NCI-H1436 treated with DMSO at 0.1 percent for 48 hours (cell line): ENCODE results near the gene CCL16.
"Not testable (repeated sequence)": the region's sequence is repeated elsewhere in the genome, so short reads cannot be mapped to it uniquely, and the experiment has no call there.

Experiments used
- DNase-seq: peaks from one replicate; lab custom pipeline; 2025; lab: John Stamatoyannopoulos, UW

Gene CCL16

DNA sequence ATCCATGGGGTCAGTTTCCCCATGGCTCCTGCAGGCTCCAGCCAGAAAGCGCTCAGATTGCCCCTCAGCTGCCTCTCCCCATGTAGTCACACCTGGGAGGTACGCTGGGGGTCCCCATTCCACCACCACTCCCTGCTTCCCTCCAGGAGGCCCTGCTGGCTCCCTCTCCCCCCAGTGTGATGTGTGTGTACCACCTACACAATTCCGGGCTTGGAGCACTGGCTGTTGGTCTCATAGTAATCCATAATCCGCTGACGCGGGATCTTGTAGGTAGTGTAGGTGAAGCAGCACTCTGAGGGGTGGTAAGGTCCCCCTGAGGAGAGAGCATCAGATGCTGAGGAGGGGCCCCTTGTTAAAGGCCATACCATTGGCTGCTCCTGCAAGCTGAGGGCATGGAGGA is 2.8 kb upstream of the CCL16 start:
- DNase-seq: no peak

DNA sequence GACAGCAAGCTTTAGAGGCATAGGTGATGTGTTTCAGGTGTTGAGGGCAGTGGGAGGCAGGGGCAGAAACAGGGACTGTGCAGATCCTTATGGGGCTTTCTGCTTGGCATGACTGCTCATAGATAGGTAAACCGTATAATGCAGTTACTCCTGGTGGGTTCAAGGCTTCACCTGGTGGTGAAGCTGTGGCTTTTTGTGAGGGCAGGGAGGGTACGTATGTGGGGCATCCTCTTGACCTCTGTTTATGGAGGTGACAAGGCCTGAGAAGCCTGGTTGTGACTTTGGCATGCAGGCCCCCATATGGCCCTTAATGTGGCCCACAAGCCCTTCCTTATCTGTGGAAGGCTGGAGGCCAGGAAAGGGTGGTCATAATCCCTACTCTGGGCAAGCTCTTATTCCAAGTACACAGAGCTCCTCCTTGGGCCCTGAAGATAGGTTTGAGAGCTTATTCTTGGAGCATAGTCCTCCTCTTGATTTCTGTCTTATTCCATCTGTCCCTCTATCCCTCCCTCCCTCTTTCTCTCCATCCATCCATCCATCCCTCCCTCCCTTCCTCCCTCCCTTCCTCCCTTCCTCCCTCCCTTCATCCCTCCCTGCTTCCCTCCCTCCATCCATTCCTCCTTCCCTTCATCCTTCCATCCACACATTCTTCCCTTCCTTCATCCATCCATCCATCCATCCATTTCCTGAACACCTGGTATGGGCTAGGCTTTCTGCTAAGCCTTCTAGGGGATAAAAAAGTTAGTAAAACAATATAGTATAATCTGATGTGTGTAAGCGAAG is 1.3 kb upstream of the CCL16 start:
- no peak for DNase-seq

DNA sequence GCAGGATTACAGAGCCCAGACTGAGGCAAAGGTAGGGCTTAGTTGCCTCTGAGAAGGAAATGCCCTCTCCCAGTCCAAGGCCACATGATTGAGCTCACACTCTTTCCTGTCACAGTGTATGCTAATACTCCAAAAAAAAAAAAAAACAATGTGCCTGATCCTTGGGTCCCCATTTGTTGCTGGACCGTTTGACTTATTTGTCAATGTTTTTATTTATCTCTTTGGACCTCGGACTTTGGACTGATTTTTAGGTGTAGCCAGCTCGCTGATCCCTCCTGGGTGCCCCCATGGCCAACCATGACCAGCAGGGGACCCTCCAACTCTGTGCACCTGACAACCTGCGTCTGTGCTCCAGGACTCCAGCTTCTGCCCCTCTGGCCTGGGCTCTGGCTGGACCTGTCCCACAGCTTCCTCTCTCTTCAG is 622 bp upstream of the CCL16 start:
- no peak for DNase-seq

DNA sequence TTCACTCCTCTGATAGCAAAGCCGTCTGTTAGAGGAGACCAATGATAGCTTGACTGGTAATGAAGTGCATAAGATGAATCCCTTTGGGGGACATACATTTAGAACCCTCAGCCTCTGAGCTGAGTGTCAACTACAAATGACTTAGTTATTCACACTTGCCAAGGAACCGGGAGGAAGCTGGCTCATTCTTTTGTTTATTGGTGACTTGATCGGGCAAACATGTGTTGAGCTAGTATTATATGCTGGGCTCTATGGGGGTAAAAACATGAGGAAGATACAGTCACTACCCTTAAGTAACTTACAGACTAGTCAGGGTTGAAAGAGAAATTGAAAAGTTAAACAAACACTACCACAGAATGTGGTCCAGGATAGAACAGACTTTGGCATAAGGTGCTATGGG is 3.0 kb downstream of the CCL16 start:
- no peak for DNase-seq

DNA sequence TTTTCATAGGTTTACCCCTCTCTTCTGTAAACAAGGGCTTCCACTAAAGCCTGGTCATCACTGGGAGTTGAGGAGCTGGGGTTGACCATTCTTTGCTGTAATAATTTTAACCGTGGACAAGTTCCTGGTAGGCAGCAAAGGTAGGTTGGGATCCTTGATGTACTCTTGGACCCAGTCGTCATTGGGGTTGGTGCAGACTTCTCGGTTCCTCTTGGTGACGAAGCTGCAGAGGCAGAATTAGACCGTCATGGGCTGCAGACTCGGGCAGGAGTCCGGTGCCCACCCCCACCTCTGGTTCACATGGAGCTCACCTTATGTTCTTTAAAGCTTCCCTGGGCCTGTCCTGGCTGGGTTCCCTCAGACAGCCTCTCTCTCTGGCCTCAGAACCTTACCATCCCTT is 3.8 kb downstream of the CCL16 start:
- no peak for DNase-seq

DNA sequence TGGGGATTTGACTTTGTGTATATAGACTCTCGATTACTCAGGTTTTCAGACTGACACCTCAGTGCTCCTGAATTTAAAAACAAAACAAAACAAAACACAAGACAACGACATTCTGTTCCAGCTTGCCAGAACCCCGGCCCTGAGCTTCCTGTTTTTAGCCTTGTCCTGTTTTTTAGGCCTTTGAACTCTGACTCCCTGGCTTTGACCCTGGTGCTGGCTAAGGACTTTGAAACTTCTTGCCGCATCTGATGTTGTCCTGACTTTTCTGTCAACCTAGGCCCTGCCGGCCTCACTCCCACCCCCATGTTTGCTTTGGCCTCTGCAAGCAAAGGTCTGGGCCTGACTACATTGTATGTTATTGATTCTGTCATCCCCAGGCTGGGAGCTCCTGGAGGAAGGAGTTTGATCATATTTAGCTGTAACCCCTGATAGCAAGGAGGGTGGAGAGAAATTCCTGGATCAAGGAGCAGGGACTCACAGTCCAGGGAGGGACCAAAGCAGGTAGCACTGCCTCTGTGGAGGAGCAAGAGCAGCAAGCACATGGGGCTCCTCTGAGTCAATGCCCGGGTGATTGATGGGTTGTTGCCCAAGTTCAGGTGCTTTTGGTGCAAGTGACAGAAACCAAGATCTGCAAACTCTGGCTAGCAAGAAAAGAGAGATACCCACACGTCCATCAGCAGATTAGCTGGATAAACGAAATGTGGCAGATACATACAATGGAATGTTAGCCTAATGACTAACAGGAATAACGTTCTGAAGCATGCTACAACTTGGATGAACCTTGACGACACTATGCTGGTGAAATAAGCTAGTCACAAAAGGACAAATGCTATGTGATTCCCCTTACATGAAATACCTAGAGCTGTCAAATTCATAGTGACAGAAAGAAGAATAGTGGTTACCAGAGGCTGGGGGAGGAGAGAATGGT is 7.7 kb downstream of the CCL16 start:
- DNase-seq: no peak

DNA sequence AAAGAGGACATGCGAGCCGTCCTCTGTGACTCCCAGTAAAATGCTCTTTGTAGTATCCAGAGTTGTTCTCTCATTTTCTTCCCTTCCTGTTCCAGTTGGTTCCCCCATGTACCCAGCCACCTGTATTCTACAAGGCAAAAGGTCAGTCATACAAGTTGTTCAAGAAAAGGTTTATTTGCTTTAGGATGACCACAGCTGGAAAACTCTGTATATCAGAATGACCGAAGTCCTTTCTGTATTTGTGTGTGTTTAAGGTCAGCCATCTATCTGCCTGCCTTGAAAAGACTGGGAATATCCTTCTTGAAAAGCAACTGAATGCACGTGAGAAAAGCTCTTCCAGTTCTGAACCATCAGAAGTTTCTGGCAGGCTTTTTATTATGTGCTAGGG is 8.4 kb downstream of the CCL16 start:
- DNase-seq: no peak

DNA sequence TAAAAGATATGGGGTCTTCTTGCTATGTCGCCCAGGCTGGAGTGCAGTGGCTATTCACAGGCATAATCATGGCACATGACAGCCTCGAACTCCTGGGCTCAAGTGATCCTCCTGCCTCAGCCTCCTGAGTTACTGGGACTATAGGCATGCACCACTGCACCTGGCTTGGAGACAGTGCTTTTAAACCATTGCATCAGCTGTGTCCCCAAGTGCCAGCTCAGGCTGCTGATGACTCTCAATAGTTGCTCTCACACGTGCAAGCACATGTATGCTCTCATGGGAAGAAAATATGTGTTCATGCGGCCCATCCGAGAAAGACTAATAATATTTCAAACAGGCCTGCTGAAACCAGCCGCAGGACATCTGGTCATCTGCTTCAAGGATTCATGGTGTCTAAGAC is 8.8 kb downstream of the CCL16 start:
- no peak for DNase-seq

DNA sequence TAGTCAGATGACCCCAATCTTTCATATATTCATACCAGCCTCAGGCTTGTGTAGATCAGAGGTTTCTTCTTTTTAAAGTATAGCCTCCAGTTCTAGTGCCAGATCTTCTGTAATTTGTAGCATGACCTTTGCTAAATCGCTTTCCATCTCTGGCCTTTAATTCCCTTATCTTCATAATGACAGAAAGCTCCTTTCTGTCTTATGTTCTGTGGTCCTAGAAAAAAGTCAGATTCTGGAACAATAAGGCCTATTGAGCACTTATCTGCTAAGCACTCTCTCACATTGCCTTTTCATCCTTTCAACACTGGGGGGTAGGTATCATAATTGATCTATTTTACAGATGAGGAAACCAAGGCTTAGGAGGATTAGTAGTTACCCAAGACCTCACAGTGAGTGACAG is 9.2 kb downstream of the CCL16 start:
- DNase-seq: no peak

DNA sequence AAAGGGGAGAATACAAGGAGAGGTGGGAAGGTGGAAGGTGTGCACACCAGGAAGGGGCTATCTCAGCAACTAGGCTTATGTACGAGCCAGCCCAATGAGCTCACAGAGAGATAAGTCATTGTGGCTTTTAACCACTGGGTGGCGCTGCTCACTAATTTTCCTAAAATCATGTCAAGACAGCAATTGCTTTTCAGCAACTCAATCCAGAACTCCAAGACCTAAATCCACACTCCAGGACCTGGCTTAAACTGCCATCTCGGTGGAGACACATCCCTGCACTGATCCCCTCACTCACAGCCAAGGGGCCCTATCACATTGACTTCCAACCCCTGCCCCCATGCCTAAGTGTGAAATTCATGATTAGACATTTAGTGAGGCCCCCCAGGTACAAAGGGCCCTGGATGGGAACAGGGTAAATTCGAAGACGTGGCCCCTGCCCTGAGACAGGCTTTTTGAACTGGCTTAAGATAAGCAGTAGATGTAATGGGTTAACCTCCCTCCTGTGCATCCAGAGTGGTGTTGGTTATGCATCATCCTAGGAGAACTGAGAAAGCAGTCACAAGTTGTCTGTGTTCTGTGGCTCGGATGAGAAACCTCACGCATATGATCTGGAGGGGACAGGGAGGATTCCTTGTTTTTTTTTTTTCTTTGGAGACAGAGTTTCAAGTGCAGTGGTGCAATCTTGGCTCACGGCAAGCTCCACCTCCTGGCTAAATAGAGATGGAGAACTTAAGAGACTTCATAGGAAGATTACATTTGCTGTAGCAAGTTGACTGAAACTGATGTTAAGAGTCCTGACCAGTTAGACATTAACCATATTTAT is 11.5 kb downstream of the CCL16 start:
- DNase-seq: peak; percentile 16

DNA sequence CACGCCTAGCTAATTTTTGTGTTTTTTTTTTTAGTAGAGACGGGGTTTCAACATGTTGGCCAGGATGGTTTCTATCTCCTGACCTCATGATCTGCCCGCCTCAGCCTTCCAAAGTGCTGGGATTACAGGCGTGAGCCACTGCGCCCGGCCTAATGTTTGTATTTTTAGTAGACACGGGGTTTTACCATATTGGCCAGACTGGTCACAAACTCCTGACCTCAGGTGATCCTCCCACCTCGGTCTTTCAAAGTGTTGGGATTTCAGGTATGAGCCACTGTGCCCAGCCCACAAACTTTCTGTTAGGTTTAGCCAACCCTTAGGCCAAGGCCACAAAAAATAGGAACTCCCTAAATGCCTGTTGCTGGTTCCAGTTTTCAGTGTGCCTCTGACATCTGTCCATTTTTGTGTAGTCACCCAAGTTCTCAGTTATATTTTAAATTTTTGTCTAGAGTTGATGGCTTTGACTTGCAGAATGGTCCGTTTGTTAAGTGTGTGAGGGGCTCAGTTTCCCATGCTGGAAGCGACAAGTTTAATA is 12.7 kb downstream of the CCL16 start:
- DNase-seq: no peak

DNA sequence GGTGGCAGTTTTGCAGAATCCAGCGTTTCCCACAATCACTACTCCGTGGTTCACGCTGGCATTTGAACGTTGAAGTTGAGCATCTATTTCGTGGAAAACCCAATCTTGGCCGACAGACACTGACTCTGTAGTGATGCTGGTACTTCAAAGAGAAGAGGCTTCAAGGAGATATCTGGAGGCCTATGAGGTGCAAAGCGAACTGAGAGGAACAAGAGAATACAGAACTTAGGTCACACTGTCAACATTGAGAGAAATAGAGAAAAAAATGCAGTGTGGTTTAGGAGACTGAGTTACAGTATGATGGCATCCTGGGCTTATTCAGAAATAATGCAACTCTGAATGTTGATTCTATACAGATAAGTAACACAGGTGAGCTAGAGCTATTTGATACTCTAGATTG is 16.0 kb downstream of the CCL16 start:
- DNase-seq: no peak

DNA sequence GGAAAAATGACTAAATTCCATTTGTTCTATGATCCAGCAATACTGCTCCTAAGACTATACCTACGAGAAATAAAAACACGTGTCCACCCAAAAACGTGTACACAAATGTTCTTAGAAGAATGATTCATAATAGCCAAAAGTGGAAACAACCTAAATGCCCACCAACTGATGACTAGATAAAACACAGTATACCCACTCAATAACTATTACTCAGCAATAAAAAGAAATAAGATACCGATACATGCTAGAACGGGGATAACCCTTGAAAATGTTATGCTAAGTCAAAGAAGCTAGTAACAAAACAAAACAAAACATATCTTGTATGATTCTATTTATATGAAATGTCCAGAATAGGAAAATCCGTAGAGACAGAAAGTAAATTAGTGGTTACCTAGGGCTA is 17.6 kb downstream of the CCL16 start:
- no peak for DNase-seq

DNA sequence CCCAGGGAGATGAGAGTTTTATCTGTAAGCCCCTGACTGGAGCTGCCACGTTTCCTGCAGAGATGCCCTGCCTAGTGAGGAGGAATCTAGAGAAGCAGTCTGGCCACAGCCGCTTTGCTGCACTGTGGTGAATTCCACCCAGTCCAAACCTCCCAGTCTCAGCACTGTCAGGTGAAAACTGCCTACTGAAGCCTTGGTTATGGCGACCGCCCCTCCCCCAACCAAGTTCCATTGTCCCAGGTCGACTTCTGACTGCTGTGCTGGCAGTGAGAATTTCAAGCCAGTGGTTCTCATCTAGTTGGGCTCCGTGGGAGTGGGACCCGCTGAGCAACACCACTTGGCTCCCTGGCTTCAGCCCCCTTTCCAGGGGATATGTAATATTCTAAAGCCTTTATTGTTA is 27.6 kb downstream of the CCL16 start:
- DNase-seq: no peak

DNA sequence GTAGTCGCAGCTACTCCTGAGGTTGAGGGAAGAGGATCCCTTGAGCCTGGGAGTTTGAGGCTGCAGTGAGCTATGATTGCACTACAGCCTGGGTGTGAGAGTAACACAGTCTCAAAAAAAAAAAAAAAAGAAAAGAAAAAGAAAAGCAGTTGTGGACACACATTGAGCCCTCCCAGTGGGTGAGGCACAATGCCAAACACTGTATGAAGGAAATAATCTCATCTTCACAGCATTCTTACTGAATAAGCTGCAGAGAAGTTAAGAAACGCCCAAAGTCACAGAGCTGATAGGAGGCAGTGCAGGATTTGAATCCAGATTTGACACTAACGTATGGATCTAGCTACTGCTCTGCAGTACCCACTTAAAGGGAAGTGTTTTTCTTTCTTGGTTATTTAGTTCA is 31.9 kb downstream of the CCL16 start:
- DNase-seq: no peak

DNA sequence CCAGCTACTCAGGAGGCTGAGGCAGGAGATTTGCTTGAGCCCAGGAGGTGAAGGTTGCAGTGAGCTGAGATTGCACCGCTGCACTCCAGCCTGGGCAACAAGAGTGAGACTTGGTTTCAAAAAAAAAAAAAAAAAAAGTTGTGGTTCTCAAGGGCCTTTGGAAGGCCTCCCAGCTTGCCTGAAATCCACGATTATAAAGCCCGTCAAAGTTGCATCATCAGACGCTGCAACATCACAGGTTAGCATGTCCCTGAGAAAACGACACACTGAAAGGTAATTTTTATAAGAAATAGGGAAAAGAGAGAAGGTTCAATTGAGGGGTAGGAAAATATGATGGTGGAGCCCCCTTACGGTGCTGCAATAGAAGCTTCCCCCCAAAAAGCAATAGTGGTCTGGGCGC is 33.2 kb downstream of the CCL16 start:
- no peak for DNase-seq

DNA sequence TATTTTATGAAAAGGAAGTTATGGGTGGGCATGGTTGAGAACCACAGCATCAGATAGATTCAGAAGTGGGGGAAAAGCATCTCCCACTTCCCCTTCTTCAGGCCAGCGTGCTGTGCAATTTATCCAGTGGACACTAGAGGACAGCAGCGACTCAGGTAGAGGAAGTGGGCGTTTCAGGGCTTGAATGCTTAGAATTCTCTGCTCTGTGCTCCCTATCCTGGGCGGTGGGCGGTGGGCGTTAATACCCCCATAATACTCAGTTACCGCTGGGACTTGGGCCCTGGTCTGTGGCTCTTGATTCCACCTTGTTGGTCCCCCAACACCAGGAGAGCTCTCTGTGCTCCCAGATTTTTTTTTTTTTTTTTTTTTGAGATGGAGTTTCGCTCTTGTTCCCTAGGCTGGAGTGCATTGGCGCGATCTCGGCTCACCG is 34.1 kb downstream of the CCL16 start:
- no peak for DNase-seq

DNA sequence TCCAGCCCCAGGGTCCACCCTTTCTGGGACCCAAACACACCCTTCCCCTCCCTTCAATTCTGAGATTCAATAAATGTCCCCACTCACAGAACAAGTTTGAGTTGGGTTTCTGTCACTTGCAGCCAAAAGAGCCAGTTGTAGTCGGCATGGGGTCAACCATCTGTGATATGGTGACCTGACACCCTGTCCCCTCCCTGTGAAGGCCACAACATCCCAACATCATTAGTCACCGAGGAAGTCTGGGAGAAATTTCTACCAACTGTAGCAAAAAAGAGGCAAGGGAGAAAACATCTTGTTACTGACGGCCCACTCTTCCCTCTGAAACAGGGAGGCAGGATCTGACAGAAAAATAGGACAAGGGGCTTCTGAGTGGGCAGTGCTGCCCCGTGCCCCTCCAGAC is 37.1 kb downstream of the CCL16 start:
- no peak for DNase-seq

DNA sequence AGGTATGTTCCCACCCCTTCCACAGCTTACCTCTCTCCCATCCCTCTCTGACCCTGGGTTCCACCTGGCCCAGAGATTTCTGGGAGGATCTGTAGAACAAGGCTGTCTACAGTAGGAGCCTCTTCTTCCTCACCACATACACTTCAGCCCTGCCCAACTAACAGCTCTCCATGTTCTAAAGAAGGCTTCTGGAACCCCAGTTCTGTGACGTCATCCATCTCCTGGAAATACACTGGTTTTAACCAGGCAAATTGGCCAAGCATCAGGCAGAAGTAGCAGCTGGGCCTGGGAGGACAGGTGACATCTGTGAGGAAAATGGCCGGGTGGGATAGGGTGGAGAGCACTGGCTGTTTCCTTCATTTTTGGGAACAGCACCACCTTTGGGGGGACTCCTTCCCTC is 37.8 kb downstream of the CCL16 start, which contains the start of gene LYZL6:
Gene LYZL6, minus strand, starts transcription at position 177 of the 400 bp plus-strand sequence. CDS start 4,357 bp downstream, outside the sequence.
- DNase-seq: no peak

DNA sequence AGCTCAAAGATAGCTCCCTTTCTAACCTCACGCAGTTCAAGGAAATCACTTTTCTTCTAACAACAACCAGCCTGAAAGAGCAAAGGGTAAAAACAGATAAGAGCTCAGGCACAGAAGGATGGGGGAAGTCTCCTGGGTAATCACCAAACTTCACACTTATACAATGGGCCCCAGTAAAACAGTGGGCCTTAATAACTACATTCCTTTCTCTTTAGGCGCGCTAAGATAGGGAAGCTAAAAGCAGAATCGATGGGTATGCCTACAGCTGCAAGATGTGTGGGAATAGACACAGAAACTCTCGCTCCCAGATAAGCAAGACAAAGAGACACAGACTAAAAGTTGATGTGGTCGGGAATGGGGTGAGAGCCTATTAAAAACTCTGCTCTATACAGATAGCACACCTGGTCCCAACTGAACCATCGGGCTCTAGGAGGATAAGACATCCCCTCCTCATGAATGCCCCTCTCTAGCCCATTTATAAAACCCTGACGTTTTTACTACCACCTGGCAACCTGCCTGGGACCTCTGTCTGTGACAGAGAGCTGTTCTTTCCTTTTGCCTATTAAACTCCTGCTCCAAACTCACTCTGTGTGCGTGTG is 38.6 kb downstream of the CCL16 start:
- DNase-seq: no peak

DNA sequence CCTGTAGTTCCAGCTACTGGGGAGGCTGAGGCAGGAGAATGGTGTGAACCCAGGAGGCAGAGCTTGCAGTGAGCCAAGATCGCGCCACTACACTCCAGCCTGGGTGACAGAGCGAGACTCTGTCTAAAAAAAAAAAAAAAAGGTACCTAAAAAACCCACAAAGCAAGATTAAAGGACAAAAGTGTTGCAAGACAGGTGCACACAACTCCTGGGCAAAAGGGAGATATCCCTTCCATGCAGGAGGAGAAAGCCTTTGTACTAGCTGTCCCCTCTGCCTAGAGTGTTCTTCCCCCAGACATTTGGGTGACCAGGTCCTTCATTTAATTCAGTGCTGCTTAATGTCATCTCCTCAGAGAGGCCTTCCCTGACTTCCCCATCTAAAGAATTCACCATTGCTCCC is 42.8 kb downstream of the CCL16 start:
- DNase-seq: not testable (repeated sequence)

DNA sequence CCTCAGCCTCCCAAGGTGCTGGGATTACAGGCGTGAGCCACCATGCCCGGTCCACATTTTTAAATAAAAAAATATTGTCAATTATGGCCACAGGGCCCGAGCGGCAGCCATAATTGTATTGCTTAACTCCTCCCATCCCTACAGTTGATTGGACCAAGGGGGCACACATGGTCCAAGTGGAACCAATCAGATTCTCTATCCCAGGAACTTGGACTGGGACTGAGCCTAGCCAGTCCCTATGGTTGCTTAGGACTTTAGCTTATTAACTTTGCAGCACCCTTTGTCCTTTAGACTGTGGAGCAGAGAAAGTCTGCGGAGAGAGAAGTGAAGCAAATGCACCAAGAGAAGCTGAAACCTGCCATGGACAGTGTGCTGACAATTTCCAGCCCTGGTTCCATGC is 45.2 kb downstream of the CCL16 start:
- DNase-seq: no peak
